Activated naive CD4-positive, alpha-beta T cell treated with anti-CD3 and anti-CD28 coated beads, Interleukin-2, amount 50 U/mL, for 16 hours (primary cell): ENCODE results near the gene SLC25A40.
"Not testable (repeated sequence)": the region's sequence is repeated elsewhere in the genome, so short reads cannot be mapped to it uniquely, and the experiment has no call there.

Experiments used
- DNase-seq: peaks from one replicate; pipeline ENCODE4 v3.0.0-alpha.2; 2020

SLC25A40 gene

DNA sequence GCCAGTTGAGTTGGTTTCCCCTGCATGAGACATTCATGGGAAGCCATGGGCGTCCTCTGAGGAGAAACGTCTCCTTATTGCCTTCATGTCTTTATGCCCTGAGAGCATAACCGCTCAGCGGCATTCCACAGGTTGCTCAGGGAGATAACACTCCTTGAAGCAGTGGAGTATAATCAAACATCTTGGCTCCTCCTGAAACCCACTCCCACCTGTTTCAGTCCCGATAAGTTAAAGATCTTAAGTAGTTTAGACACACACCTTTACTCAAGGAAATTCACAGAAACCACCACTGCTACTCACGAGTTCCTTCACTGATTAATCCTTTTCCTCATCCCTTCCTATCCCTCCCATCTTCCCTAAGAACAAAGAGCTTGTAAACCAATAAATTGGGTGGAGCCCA is 9.6 kb downstream of the SLC25A40 start:
- DNase-seq = not testable (repeated sequence)

DNA sequence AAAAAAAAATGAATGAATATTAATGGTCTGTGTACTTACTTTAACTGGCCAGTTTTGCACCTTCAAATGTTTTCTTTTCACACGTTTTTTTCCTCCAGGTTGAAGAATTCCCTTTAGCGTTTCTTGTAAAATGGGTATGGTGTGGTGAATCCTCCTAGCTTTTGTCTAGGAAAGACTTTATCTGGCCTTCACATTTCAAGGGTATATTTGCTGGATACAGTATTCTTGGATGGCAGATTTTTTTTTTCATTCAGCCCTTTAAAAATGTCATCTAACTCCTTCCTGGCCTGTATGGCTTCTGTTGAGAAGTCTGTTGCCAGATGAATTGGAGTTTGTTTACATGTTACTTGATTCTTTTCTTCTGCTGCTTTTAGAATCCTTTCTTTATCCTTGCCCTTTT is 10.1 kb downstream of the SLC25A40 start:
- no peak for DNase-seq

DNA sequence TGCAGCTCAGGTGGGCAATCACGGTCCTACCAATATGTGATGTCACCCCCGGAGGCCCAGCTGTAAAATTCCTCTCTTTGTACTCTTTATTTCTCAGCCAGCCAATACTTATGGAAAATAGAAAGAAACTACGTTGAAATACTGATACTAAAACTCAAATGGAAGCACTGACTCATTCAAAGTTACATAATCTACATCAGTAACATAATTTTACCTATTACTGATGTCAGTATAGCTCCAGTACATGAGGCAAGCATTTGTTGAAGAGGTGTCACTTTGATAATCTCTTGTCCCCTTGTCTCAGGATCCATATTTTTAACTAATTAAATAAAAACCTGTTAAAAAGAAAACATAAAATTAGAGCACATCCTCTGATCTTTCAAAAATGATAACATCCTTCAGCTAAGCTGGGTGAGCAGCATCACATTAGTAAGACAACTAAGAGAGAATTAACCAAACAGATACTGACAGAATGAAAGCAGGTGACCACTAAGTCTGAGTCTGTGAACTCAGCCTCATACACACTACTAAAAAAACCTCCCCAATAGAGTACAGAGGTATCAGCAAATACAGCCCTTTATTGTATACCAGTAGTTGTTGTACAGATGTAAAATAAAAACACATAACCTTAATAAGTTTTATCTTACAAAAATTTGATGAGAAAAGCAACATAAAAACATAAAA is 17.6 kb downstream of the SLC25A40 start:
- no peak for DNase-seq

DNA sequence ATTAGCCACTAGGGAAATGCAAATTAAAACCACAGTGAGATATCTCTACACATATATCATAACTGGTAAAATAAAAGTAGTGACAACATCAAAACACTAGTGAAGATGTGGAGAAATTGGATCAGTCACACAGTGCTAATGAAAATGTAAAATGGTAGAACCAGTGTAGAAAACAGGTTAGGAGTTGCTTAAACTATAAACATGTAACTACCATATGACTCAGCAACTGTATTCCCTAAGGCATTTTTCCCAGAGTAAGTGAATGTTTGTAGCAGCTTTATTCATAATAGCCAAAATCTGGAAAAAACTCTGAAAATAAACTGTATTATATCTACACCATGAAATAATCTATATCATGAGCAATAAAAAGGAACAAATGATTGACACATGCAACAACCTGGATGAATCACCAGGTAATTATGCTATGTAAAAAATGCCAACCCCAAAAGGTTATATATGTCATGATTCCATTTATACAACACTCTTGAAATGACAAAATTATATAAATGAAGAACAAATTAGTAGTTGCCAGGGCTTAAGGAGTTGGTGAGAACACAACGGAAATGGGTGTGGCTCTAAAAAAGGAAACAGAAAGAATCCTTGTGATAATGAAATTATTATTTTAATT is 22.8 kb downstream of the SLC25A40 start:
- no peak for DNase-seq

DNA sequence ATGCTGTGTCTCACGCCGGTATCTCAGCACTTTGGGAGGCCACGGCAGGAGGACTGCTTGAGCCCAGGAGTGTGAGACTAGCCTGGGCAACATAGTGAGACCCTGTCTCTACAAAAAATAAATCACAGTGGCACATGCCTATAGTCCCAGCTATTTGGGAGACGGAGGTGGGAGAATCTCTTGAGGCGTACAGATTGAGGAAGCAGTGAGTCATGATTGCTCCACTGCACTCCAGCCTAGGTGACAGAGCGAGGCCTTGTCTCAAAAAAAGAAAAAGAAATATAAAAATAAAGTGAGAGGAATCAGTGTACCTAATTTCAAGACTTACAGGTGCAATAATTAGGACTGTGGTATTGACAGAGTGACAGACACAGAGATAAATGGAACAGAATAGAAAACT is 23.9 kb downstream of the SLC25A40 start:
- no peak for DNase-seq

DNA sequence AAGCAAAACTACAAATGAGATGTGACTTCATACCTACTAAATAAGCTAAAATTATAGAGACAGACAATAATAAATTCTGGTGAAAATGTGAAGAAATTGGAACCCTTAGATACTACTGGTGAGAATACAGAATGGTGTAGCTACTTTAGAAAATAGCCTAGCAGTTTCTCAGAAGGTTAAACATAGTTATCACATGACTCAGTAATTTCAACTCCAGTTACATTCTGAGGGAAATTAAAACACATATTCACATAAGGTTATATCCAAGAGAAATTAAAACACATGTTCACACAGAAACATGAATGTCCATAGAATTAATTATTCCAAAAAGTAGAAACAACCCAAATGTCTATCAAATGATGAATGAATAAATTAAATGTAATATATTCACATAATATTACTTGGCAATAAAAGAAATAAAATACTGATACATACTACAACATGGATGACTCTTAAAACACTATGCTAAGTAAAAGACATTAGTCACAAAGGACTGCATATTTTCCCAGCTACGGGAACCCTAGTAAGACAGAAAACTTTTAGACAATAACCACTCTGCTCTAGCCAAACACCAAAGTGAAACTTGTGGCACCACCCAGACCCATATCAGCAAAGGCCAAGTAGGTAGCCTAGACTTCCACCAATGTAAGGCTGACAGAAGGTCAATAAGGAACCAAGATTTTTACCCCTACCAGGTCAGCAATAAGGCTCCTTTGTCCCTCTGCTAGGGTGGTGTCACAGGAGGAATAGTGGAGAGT is 25.1 kb downstream of the SLC25A40 start:
- no peak for DNase-seq

DNA sequence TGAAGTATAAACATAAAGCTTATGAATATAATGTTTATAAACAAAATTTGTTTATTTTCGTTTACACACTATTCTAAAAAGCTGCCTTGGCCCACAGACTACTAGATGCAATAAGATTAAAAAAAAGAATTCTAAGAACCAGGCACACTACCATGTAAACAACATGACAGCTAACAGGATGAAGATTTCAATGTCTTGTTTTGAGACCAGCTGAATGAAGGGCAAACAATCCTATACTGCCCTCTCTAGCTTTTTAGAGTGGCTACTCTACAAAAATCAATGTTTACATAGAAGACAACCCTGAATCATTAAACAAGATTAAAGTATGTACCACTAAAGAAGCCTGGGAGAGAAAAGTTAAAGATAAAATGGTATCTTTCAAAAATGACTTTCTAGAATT is 38.6 kb downstream of the SLC25A40 start:
- DNase-seq = no peak

DNA sequence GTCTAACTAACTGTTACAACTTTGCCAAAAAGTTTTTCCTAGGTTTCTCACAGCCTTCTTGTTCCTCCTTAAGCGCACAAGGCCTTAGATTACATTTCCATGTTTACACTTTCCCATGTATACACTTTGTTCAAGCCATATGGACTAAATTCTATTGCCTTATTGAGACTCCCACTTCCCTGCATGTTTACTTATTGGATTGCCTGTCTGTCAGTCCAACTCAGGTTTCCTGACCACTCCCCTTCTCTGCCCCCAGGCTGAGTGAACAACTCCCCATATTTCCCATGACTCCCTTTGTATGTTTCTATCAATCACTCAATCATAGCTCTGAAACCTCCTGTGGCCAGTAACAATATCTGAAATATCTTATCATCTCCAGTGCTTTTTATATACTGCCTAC is 43.0 kb downstream of the SLC25A40 start:
- DNase-seq = no peak

DNA sequence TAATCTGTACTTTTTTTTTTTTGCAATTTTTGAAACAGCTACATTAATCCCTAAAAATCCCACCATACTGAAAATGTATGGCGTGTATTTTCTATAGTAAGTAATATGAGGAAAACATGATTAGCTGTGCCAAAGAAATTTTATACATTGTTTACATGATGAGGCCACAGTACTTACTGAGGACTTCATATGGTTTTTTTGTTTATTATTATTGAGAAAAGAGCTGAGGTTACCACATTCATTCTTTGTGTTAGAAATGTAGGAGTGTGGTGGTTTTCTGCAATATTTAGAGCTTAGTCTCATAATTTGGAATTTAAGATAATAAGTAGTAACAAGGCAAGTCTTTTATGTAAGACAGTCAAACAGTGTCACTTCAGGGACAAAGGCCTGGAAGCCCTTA is 45.1 kb downstream of the SLC25A40 start:
- no peak for DNase-seq

DNA sequence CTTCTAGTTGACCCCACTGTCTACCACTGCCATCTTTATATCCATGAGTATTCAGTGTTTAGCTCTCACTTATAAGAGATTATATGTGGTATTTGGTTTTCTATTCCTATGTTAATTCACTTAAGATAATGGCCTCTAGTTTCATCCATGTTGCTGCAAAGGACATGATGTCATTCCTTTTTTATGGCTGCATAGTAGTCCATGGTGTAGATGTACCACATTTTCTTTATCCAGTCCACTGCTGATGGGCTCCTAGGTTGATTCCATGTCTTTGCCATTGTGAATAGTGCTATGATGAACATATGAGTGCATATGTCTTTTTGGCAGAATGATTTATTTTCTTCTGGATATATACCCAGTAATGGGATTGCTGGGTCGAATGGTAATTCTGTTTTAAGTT is 47.8 kb downstream of the SLC25A40 start:
- not testable (repeated sequence) for DNase-seq

DNA sequence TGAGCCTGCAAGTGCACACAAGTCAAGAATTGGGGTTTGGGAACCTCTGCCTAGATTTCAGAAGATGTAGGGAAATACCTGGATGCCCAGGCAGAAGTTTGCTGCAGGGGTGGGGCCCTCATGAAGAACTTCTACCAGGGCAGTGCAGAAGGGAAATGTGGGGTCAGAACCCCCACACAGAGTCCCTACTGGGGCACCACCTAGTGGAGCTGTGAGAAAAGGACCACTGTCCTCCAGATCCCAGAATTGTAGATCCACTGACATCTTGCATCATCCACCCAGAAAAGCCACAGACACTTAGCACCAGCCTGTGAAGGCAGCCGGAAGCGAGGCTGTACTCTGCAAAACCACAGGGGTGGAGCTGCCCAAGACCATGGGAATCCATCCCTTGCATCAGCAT is 50.8 kb downstream of the SLC25A40 start:
- not testable (repeated sequence) for DNase-seq

DNA sequence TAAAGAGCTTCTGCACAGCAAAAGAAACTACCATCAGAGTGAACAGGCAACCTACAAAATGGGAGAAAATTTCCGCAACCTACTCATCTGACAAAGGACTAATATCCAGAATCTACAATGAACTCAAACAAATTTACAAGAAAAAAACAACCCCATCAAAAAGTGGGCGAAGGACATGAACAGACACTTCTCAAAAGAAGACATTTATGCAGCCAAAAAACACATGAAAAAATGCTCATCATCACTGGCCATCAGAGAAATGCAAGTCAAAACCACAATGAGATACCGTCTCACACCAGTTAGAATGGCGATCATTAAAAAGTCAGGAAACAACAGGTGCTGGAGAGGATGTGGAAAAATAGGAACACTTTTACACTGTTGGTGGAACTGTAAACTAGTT is 54.1 kb downstream of the SLC25A40 start:
- not testable (repeated sequence) for DNase-seq

DNA sequence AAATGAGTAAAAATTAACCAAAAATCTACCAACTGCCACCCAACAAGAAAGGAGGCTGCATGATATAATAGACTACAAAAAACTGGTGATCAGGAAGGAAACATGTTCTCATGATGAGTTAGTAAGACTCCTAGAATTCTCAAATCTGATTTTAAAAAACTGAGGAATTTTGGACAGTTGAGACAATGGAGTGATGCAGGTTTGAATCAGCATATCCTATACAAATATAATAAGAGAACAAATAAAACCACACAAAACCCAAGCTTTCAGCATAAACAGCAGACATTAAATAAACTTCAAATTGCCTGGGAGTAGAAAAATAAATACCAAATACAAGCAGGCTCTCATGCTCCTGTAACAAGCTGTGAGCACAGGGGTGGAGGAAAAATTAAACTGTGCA is 57.8 kb downstream of the SLC25A40 start:
- DNase-seq = no peak

DNA sequence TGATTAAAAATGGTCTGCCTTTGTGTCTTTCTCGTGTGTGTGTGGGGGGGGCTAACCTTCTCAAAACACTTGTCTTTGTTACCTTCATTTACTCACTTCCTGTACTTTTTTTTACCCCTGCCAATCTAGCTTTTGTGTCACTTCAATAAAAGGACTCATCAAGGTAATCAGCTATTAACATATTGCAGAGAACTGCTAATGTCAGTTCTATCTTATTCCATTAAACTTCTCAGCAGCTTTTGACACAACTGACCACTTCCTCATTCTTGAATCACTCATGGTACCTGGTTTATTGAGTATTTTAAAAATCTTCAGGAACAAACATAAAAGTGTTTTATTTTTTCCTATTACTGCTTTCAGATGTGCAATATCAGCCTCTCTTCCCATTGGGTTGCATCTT is 59.8 kb downstream of the SLC25A40 start:
- no peak for DNase-seq

DNA sequence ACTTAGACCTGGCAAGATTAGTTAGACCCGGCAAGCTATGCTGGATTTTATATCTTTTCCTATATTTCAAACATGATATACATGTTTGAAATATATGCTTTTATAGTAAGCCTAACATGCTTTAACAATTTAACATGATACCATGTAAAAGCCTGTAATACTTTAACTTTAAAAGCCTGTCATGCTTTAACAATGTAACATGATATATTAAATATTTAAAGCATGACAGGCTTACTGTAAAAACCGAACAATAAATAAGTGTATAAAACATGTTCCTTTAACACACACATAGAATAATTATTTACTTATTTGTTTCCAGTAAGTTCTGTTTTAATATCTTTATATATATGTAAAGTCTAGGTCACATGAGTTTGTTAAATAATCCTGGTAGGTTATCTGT is 65.4 kb downstream of the SLC25A40 start:
- DNase-seq = no peak

DNA sequence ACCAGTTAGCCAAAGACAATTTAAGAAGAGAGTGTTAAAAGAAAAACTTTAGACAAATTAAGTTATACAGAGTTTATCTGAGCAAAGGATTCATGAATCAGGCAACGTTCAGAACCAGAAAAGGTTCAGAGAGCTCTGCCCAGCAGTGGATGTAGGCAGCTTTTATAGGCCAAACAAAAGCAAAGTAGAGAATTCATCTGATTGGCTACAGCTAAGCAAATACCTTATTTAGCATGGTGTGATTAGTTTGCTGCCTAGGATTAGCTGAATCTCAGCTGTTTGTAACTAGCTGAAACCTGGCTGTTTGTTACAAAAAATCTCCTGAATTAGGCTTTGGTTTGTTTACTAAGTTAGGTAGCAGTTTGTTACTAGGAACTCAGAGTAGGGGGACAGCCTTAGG is 66.0 kb downstream of the SLC25A40 start:
- no peak for DNase-seq

DNA sequence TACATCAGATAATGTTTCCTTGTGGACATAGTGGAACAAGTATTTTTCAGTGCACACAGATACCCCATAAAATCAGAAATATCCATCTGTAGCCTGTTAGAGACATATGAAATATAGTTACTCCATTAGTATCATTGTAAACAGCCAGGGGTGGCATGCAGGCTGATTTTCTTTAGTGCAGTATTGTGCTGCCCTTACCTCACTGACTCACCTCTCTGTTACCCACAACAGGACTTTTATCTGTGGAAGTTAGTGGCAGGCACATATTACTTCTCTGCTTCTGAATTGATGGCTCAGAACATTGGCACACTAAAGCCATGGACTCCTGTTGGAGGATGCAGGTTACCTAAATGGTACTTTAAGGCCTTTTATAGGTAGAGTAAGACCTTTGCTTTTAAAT is 70.0 kb downstream of the SLC25A40 start:
- no peak for DNase-seq

DNA sequence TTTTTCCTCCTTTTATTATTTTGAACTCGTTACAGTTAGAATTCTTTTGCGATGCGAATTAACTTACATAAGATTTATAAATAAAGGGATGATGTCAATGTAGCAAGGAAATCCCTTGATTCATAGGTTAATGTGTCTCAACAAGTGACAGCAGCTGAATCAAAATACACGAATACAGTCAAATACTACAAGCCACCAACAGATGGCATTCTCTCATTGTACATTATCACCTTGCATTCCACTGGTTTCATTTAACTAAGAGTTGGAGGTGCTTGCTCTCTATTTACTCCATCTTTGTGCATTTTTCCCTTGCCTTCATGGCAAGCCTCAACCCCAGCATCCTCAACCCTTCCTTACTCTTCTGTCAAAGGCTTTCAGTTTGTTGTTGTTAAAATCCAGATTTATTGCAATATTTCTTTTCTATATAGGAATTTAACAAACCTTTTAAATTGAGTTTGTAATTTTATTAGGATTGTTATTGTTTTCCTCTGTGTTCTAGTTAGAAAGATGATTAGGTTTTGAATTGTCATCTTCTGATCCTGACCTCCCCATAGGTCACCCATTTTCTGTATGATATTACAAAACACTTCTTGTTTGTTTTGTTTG is 78.3 kb downstream of the SLC25A40 start:
- DNase-seq = no peak

DNA sequence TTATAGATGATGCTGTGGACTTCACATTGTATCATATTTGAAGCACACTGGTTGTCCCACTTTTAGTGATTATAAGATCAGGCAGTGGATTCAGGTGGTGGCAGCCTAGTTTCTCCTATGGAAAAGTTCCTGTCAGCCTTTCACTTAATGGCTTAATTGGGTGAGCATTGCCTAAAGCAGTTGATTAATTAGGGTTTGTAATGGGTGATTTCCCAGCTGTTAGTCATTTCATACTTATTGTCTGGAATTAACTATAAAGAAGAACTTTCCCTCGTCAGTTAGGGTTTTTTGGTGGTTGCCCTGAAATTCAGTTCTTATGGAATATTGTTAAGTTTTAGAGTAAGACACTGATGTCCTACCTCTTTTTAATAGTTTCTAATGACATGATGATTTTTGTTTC is 78.8 kb downstream of the SLC25A40 start:
- no peak for DNase-seq

DNA sequence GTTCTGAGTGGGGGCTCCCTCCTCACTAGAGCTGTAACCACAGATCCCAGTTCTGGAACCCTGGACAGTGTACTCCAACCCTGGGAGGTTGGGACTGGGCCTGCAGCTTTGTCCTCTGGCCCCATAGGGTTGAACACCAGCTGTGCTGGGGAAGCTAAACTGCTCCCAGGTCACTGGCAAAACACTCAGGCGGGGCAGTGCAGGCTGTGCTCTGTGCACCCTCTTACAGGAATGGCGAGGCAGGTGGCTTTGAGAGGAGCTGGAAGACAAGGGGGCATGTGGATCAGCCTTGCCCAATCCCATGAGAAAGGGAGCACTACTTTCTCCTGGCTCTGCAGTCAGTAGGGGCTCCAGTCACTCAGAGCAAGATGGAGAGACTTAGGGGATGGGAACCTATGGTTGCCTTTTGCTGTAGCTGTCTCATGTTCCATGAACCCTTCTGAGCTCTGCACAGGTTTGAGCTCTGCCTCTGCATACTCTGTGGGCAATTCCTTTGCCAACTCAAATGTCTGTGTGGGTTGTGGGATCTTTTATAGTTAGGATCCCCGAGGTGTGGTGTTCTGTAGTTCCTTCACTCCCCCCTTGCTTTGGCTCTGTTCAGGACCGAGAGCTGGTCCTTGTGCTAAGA is 90.7 kb downstream of the SLC25A40 start:
- no peak for DNase-seq

DNA sequence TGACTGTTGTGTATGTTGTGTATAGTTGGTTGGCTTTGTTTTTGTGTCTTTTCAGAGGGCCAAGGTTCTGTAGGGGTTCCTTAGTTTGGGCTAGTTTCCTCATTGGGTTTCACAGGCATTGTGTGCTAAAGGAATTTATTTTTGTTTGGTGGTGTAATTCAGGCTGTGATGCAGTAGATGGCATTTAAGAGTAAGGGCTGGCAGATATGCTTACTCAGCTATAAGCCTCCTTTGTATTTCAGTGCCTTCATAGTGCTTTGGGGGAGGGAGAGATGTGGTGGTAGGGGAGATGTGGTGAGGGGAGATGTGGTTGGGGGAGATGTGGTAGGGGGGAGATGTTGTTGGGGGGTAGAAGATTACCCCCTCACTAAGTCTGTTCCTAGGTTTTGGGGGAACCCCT is 91.7 kb downstream of the SLC25A40 start:
- DNase-seq = no peak
